ENCODE data around the gene XCL2.

XCL2 gene

DNA sequence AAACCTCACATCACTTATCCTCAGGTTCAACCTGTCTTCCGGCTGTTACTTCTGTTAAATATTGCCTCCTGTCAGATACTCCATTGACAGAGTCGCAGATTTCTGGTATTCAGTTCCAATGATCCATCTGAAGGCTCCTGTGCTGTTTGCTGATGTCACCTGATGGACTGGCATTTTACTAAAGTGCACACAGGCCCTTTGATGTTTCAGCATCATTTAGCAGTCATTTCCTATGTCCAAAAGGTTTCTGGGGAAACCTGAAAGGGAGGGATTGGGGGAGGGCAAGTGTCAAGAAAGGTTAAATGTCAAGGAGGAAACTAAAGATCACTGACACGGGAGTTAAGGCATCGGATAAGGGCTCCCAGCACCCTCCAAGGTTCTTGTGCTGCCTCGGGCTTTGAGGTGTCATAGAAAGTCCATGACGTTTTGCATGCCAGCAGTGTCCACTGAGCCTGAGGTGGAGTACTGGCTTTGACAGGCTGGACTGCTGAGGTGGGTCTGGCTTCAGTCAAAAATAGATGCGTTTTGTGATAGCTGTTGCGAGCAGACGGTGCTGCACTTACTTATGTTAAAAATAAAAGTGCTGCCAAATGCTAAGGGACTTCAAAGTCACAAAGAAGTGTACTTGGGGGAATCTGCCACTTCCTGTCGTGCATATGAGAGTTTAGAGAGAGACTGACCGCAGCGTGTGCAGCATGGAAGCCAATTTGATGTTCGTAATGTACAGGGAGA is 30.8 kb downstream of the XCL2 start:
- no peak for DNase-seq

DNA sequence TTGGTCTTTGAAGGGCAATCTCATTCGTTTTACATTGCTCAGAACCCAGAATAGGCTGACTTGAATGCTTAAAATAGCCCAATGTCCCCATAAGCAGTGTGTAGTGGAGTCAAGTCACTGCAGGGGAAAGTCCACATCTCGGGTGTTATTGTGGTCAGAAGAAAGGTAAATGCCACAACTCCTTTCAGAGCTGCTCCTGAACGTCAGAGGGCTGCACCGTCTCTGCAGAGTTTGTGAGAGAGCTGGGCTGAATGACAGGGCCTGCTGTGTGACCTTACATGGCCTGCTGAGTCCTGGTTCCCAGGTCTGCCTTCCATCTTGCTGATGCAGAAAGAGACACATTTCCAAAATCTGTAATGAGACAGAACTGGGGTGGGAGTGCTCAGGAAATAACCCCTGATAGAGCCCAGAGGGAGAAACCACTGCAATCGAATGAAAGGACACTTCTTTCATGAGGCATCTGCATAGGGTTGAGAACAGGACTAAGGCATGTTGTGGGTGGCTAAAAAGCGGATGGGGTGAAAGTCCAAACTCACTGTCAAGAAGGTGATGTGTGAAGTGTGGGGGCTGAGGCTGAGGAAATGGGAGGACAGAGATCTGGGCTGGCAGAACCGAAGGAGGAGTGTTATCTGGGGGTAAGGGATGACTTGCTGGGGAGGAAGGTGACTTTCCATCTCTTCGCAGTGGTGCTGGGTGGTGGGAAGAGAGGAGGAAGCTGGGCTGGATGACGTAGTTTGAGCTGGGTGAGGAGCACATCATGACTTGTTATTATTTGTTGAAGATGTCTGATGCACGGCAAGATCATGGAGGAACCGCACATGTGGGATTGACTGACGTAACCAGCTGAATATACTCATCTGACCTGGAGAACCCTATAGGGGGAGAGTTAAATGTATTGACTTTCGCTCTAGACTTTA is 33.7 kb downstream of the XCL2 start:
- no peak for DNase-seq

DNA sequence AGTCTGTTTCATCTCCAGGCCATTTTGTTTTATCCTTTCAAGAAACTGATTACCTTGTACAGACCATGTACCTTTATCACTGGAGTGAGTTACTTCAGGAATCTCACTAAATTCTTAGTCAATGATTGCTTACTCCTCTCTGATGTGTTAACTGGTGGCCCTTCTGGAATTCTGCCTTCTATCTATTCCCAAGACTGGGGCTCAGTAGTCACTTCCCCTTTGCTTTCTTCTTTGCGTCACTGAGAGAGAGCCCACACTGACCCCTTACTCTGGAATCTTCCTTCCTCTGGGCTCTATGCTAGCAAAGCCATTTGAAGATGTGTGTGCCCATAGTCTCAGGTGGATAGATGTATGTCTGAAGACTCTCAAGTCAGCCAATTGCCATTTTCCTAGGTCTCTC is 34.6 kb downstream of the XCL2 start:
- DNase-seq = no peak

DNA sequence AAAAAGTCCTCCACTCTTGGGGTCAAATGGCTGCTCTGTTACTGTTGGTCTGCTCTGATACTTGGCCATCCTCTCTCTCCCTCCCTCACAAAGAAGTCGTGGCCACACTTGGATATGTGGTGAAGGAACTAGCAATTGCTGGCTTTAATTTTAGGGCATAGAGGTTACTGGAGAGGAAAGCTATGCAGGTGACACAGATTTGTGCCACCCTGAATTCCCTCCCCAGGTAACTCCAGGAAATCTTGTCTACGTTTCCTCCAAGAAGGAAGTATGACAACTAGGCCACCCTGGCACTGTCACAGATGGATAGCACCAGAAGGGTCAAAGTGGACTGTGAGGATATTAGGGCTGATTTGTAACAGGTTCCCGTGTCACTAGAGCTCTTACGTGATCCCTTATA is 36.0 kb downstream of the XCL2 start:
- no peak for DNase-seq

DNA sequence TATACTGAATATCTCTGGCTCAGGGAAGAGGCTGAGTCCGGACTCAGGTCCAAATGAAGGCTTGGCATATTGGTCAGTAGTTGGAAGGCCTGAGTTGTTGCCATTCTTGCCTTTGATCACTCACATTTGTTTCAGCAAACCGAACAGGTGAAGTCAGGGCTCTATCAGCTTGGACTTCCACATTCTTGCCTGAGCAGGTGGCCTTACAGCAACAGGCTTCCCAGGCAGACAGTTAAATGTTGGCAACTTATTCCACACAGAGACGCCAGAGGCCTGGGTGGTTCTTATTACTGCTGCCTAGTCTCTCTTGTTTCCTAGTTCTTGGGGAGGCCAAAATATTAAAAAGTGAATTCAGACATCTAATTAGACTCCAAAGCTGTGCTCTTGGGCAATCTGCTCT is 36.6 kb downstream of the XCL2 start:
- DNase-seq = no peak

DNA sequence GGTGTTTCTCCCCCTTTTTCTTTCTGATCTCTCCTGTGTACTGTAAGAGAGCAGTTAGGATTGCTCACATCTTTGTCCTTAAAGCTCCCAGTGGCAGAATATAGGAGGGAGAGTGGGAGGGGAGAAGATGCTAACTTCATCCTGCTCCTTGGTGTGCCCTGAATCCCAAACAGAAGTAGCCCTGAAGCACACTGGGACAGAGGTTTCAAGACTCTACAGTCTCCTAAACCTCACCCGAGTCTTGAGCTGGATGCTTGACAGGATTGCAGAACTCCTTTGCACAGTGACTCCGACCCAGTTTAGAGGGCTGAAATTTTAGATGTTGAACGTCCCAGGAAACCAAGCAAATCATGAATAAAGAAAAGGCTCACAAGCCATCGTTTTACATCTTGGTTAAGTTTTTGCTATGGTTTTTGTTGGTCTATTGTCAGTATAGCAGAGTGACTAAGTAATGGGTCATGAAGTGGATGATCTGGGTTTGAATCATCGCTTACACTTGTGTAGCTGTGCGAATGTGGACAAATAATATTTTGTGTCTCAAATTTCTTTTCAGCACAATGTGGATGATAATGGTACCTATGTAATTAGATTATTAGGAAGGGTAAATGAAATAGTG is 37.5 kb downstream of the XCL2 start:
- DNase-seq = no peak

DNA sequence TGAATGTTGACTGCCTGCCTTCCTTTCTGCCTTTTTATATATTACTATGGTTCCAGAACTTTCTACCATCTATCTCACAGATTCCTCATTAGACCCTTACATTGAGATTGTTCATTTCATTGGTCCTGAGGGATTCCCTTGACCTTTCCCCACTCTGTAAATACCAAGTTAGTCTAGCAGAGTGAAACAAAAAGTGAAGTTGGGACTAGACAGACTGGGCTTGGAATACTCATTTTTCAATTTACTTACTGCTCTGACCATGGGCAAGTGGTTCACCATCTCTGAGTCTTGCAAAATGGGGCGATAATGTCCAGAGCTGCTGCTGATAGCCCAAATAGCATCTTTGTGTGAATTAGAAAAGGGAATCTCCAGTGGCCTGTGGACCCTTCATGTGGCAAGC is 38.8 kb downstream of the XCL2 start:
- no peak for DNase-seq

DNA sequence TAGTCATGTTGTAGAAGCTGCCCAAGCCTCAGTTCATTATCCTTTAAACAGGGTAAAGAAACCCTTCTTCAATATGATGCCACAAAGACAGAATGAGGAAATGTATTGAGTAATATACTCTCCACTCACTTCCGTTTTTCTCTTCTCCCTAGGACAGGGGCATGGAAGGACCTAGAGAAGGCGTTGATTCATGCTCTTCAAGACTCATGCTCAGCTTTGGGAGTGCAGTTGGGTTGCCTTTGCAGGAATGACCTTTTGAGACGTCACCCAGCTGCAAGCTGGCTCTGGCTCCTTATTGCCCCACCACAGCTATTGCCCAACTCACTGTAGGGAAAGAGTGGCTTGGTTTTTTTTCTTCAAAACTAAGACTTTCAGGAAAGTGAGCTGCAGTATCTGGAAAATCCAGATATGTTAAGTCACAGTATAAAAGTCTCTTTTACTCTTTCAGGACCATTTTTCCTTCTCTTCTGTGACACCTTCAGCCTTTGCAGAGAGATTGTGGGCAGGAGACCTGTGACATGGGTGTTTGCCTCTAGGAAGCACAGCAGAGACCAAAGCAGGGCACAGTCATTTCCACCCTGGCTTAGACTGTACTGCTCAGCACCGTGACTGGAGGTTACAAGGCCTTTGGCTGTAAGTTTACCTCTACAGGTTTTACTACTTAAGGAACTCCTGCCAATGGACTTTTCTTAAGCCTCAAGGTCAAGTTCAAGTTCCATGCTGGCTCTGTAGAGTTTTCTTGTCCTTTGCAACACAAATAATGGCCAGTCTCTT is 39.5 kb downstream of the XCL2 start:
- DNase-seq = no peak

DNA sequence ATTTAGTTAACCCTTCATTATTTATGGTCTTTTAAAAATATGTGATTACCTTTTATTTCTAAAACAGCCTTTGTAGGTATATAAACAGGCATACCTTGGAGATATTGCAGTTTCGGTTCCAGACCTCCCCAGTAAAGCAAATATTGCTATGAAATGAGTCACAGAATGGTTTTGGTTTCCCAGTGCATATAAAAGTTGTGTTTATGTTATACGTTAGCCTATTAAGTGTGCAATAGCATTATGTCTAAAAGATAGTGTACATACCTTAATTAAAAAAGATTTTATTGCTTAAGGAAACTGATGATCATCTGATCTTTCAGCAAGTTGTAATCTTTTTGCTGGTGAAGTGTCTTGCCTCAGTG is 44.1 kb downstream of the XCL2 start:
- no peak for DNase-seq

DNA sequence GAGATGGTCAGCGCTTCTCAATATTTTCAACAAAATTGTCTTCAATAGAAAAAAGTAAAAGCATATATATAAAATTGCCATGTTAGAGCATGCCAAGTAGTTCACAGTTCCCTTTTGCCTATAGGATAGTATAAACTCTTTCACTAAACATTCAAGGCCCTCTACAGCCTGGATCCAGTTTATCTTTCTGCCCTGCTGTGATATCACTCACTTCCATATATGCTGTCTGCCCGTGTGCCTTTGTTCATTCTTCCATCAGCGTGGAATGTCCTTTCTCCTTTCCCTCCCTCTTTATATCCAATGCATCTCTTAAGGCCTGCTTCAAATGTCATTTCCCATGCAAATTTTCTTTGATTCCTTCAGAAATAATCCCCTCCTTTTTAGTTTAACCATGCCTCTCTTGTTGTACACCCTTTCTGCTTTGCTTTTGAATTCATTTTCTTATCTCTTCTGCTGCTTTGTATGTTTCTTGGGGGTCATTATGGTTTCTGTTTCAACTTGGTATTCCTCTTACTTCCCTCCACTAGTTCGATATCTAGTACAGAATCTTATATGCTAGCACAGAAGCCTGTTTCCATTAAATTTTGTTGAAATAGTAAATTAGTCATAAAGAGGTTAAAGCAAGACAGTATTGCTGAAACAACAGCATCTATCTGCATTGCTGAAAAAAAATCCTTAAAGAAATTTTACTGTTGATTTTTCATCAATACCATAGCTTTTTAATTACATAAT is 44.7 kb downstream of the XCL2 start:
- no peak for DNase-seq

DNA sequence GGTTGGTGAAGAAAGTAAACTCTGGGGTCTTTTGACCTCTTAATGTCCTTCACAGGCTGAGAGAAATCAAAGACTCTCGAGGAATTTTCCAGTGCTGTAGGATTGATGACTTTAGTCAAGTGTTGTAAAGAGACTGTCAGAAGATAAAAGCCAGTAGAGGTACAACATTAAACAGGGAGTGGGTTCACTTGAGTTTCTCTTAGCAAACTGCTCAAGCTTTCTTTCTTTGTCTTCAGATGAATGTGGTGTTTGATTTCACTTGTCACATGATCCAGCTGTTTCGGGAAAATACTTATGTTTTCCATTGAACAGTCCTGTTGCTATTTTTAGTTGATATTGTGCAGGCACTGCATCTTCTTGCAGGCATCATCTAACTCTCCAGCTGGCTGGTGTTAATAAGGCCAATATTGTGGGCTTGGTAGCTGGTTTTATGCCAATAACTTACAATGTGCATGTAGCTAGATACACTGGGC is 45.6 kb downstream of the XCL2 start:
- DNase-seq = no peak

DNA sequence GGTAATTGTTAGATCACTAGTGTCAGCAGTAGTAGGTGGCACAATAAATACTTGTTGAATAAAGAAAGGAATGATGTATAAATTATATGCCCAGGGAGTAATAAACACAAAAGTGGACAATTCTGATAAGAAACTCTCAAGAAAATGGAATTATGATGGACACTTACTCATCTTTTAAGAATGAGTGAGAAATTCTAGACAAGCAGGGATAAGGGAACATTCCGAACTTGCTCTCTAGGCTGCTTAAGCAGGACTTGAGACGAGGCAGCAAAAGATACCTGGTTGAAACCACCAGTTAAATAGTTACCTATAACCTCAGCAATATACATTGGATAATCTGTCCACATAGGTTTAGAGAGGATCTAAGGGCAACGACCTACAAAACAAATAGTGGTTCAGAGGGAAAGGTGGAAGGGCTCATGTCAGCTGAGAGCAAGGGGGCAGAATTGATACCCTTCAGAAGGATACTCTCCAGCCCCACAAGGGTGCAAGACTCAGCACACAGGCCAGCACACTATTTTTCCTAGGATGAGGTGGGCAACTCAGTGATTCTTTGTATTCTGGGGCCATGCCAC is 46.3 kb downstream of the XCL2 start:
- no peak for DNase-seq

DNA sequence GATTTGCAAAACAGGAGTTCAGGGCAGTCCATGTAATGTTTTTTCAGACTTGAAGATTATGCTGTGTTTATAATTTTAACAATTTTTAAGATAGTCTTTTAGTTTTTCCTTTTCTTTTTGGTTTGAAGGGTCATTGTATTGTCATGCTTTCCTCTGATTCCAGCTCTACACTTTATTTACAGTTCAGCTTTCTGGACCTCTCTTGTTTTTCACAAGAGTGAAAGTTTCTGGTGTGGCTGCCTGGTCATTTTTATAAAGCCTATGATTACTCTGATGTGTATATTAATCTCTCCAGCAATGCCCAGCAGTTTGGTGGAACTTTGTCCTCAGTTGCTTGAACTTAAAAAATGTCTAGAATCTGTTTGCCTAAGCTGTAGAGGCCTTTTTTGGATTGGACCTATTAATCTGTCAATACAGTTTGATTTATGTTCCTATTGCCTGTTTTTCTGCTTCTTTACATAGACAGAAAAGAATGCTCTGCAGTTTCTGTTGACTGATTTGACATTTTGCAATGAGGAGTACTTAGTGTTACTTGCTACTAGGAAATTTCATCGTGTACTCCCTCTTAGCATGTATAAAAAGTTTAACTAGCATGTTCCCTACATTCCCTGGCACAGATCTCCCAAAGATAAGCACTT is 52.2 kb downstream of the XCL2 start:
- DNase-seq = no peak

Measured in activated T-cell treated with anti-CD3 and anti-CD28 coated beads, Interleukin-2, amount 50 U/mL, for 1 hour (primary cell).